ENCODE results near the gene ADAM19.
"Not testable (repeated sequence)": the region's sequence is repeated elsewhere in the genome, so short reads cannot be mapped to it uniquely, and the experiment has no call there.

The ADAM19 gene

DNA sequence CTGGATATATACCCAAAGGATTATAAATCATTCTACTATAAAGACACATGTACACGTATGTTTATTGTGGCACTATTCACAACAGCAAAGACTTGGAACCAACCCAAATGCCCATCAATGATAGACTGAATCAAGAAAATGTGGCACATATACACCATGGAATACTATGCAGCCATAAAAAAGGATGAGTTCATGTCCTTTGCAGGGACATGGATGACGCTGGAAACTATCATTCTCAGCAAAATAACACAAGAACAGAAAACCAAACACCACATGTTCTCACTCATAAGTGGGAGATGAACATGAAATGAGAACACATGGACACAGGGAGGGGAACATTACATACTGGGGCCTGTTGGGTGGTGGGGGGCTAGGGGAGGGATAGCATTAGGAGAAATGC, 92.9 kb downstream of the ADAM19 start:
- DNase-seq (ENCODE audit: low spot score) = not testable (repeated sequence)

DNA sequence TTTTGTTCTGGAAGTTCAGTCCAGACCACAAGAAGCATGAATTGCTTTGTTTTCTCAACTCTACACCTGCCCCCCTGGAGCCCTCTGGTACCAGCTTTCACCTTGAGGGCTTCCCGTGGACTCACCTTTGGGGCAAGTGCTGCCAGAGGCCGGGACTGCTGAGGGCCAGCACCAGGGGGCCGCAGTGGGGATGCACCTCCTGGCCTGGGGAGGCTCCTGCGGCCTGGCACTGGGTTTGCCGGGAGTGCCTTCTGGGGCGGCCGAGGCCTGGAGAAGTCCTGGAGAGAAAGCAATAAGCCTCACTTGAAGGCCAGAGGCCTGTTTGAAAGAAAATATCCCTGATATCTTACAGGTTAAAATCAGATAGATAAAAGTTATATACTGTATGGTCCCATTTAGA, 93.9 kb downstream of the ADAM19 start:
- no peak for DNase-seq (ENCODE audit: low spot score)

DNA sequence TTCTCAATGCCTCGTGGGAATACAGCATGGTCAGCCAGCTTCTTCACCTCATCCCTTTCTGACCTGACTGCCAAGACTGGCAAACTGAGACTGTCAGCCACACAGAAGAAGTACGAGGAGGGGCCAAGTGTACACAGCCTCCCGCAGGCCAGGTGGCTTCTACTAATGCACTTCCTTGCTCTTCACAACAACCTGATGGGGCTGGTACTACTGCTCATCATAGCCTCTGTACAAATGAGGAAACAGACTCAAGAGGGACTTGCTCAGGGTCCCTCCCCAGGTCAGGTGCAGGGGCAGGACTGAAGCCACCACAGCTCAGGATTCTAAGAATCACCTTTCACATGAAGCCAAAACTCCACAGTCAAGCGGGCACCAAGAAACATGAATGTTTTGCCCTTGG, 94.3 kb downstream of the ADAM19 start:
- DNase-seq (ENCODE audit: low spot score) = no peak

DNA sequence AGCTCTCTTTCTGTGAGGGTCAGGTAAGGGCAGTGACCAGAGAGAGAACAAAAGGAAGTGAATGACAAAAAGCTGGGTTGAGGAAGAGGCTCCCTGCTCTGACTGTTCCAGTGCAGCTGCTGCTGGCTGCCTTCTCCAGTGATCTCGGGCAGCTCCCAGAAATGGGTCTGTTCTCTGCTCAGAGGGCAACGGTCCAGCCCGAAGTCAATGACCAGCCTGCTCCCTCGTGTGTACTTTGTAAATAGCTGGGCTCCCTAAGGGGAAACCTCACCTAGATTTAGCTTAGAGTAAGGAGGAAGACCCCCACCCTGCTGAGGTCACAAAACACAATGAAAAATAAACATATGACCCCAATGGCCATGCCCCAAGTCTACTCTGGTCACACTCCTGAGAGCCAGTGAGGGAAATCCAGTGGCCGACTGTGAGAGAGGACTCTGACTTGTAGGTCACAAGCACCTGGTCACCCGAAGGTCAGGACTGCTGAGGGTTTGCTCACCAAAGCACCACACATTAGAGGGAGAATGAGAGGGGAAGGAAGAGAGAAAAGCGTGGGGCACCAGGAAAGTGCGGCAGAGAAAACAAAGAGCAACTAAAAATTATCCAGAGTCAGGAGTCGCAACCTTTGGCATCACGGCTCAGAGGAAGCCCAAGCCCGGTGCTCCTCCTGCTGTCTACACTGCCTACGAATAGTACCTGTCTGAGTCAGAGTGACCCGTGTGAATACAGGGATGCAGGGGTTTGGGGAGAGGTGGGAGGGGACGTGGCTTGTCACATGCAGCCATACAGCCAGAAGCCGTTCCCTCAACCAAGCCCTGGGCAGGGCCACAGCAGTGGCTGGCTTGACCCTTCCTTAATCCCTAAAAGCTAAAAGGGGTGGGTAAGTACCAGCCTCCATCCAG, 95.7 kb downstream of the ADAM19 start:
- no peak for DNase-seq (ENCODE audit: low spot score)

DNA sequence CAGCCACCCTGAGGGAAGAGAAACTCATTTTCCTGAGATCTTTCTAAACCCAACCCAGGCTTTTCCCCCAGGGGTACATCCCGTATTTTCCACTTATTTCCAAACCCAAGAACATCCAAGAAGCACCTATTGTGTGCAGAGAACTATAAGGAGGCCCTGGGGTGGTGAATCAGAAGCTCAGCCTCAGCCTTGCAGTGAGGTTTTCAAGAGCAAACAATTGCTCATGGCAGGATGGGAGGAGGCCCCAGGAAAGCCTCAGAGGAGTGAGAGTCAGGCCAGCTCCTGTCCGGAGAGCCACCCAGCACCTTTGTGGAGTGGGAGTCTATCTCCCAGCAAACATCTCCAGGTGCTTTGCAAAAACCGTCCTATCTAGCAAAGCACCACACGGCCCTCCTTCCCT, 96.4 kb downstream of the ADAM19 start:
- no peak for DNase-seq (ENCODE audit: low spot score)

DNA sequence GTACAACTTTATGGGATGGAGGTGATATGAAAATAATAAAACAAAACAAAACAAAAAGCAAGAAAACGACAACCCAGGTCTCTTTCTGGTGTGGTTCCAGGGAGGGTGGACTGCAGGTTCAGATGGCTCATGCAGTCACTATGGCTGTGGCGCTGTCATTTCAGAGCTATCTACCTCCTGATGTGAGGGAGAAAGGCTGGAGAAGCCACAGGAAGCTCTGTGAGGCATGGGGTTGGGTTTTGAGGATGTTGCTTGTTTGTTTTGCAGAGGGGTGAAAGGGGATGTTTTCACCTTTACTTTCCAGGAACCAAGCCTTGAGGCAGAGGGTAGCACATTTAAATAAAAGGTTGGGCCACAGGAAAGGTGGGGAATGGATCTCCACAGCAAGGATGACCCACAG, 96.8 kb downstream of the ADAM19 start:
- no peak for DNase-seq (ENCODE audit: low spot score)

DNA sequence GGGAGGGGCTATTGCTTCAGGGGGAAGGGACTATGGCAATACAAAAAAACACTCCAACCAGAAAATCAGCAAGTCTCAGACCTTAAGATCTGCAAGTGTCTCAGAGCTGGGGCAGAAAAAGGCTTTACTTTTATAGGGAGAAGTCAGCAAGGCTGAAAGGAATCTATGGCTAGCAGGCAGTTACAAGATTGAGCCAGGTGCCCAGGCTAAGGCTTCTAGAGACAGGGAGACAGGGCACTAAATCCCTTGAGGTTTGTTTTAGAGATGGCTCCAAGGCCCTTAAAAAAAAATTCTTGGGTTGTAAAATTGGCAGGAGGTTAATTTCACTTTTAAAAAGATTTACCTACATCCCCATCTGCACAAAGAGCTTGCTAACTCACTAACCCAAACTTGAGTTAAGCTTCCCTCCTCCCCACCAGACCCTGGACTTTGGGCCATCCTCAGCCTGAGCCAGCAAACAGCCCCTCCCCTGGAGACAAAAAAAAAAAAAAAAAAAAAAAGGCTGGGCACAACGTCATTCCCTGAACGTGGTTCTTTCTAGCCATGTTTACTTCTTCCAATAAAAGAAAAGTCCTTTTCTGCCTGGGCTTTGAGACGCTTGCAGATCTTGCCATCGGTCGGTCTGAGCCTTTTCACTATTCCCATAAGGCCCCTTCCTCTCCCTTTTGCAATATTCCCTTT, 97.6 kb downstream of the ADAM19 start:
- DNase-seq (ENCODE audit: low spot score) = no peak

DNA sequence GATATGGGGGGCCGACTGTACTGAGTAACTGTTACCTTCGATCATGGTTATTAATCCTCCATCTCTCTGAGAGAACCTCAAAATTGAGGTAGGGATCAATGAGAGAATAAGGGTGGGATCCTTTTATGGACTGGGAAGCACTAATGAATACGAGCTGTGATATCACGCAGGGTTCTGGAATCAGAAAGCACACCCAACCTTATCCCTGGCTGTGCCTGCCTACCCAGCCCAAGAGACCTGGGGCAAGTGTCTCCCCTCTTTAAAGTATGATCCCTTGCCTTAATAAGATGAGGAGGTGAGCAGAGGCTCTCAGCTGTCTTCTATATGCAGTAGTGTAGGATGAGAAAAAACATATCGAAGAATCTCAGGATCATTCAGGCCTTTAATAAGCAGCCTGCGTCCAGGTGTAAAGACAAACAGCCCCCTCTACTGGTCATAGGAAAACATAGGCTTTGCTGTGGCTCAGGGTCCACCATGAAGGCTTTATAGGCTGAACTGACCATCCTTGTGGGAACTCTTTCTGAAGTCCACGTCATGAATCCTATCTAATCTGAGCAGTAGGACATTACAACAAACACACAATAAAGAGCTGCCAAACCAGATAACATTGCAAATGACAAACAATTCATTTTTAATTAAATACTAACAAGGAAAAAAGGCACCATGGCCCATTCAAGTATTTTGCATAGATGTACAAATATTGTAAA, 98.7 kb downstream of the ADAM19 start:
- DNase-seq (ENCODE audit: low spot score) = peak; percentile 84

DNA sequence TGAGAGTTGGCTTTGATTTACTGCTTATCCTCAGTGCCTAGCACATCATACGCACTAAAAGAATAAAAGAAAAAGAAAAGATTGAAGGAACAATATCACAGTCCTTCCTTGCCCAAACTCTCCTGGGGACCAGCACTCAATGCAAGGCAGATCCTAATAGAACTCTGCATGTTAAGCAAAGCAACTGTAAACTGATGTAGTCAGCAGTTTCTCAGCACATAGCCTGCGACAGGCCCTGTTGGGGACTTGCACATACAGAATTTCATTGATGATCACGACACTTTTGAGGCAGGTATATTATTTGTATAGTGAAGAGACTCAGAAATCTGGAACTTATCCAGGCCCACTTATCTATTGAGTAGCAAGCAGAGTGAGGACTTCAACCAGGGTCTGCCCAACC, 100.1 kb downstream of the ADAM19 start:
- DNase-seq (ENCODE audit: low spot score) = no peak

DNA sequence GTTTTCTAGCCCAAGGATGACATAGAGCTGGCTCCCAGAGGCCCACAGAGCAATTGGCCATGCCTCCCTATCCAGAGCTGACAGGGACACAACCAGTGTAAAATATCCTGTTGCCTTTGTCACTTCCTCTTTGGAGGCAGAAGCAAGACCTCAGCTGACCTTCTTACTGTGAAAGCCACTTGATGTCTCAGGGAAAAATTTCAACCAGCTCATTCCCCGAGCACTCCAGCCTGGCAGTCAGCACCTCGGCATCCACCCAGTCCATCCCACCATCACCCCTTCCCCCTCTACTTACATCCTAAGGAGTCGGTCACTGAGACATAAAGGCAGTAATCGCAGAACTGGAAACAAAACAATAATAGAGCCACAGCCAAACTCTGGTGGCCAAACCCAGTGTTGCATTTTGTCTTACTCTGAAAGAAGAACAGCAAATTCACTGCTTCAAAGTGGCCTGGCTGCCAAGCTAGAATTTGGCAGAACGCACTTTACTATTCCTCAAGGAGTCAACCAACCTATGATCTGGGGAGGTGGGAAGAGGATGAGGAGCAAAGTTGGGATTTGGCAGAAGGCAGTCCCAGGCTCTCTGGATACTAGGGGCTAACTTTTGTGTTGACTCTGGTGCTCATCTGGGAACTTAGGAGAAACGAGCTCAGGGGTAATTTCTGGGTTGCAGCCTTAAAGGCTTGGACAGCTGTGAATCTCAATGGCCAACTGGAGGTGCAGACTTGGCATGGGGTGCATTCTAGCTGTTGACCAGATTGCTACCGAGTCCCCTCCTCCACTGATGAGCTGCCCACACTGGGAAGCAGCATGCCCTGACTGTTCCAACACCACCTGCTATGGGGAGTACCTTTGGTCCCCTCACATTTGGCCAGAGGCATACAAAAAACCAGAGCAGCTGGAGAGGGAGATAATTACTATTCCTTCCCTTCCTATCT, 101.9 kb downstream of the ADAM19 start:
- no peak for DNase-seq (ENCODE audit: low spot score)

DNA sequence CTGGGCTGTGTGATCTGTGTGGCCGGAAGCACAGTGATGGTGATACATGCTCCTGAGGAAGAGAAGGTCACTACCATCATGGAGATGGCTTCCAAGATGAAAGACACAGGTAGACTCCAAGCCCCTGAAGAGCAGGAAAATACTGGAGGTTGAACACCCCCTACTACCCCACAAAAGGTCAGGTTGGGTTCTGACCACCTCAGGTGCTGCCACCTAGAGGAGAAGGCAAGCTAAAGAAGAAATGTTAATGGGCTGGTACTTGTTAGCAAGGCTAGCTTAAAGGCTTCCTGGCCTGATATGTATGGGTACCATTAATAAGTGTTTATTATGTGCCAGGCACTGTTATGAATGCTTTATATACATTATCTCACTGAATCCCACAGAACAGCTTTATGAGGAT, 103.9 kb downstream of the ADAM19 start:
- DNase-seq (ENCODE audit: low spot score) = peak; percentile 46

DNA sequence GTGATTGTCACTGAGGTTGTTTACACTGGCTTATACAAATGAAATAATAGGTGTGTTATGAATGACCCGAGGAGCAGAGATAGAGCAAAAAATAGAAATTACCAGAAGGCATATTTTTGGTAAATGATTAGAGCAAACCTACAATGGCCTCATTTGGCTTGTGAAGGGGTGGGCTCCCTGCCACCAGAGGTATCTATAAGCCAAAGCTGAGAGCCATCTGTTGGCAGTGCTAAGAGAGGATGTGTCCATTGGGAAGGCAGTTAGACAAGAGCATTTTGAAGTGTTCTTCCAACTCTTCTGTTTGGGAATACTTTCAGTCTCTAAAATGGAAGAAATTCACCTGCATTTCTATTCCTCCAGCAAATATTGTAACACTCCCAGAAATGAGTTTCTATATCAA, 104.9 kb downstream of the ADAM19 start:
- no peak for DNase-seq (ENCODE audit: low spot score)

DNA sequence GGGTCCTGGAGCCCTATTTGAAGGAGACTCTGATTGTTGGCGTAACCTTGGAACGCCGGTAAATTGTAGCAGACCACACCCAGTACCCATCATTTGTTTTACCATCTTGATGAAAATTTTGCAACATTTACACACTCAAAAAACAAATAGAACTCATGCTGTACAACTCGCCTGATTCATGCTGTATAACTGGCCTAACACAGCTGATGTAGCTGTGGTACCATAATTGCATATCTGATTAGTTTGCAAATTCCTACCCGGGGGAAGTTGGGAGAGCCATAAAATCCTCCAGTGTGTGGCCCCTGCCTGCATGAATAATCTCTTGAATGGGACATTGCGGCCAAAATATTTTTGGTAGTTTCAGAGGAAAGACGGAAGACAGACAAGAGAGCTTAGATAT, 105.9 kb downstream of the ADAM19 start:
- DNase-seq (ENCODE audit: low spot score) = no peak

DNA sequence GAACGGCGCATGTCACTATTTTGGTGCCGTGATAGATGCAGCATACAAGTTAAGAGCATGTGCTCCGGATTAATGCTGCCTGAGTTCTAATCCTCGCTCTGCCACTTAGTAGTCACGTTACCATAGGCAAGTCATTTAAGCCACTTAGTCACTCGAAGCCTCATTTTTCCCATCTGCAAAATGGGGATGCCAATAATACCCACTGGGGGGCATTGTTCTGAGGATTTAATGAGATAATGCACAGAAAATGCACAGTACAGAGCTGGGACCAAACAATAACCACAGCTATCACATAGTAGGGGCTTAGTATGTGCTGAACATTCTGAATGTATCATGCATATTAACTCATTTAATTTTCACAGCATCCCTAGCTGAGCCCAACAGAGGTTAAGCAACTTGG, 106.5 kb downstream of the ADAM19 start:
- no peak for DNase-seq (ENCODE audit: low spot score)

DNA sequence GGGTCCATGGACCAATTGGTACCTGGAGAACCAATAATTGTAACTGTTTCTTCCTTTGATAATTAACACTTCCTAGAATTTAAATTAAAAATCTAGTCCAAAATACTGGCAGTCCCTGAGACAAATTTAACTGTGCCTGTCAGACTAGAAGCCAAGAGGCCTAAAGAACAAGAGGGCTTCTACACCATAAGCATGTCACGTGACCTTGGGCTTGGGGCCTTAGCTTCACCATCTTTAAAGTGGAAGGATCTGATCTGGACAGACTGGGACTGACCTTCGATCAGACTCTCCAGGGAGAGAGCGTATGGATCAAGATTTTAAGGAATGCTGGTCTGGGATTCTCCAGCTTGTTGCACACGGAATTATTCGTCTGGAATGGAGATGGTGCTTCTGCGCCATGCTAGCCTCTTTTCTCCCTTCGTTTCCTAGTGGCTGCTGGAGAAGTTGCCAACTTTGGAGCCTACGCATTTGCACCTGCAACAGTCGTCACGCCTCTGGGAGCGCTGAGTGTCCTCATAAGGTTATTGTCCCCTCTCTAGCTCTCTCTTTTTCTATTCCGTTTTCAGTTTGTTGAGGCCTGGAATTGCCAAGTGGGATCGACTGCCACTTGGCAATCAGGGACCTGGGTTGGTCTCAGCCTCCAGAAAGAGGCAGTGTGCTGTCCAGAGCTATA, 107.1 kb downstream of the ADAM19 start:
- no peak for DNase-seq (ENCODE audit: low spot score)

DNA sequence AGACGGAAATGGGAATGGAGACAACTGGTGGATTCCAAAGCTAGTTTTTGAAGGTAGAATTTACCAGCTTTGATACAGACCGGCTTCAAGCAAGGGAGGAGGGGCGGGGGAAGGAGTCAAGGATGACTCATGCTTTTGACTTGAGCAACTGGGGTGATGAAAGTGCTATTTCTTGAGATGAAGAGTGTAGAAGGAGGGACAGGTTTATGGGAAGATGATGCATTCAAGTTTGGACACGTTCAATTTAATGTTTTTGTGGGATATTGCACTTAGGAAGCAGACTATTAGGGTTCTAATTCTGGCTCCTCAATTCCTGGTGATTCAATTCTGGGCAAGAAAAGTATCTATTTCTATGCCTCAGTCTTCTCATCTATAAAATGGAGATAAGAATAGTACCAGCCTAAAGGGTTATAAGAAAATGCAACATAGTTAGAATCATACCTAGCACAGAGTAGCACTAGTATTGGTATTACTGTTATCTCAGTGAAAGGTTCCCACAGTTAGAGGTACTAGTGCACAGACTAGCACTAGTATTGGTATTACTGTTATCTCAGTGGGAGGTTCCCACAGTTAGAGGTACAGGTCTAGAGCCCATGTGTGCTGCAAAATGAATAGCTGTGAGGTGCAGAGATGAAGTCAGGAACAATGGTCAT, 110.9 kb downstream of the ADAM19 start:
- no peak for DNase-seq (ENCODE audit: low spot score)

DNA sequence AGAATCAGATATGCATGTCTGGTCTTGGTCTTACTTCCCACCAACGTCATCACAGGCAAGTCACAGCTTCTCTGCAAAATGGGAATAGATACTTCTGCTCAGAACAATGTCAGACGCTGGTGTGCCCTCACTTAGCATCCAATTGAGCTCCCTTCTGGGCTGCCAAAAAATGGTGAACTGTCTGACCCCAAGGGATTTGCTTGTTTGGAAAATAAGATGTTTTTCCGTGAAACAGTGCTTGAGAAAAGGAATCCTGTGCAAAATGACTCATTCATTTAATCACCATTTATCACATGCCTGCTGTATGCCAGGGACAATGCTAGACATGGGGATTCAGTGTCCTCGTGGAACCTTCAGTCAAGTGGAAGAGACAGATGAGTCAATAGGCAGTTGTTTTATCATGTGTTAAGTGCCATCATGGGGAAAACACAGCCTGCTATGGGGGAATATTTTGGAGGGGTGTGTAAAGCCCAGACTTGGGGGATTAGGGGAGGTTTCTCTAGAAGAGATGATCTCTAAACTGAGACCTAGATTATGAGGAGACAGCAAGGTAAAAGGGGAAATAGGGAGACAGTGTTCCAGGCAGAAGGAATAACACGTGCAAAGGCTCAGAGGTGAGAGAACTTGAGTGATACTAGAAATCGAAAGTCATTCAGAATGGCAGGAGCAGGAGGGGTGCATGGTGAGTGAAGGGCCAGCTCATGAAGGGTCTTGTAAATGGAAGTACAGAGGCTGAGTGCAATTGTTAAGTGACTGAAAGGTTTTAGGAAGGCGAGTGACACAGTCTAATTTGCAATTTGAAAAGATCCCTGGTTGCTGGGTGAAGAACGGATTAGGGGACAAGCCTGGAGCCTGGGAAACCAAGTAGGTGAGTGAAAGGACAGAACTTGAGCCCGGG, 111.7 kb downstream of the ADAM19 start:
- no peak for DNase-seq (ENCODE audit: low spot score)

DNA sequence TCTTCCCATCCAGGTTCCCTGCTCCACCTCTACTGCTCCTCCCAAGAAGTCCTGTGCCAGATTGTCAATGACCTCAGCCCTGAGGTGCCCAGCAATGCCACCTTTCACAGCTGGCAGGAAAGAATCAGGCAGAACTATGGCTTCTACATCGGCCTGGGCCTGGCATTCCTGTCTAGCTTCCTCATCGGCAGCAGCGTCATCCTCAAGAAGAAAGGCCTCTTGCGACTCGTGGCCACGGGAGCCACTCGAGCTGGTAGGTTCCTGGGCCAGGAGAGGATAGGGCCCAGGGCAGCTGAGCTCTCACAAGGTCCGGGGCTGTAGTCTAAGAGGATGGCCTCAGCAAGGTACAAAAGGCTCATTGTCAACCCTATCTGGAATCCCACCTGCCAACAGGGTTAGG, 112.5 kb downstream of the ADAM19 start:
- DNase-seq (ENCODE audit: low spot score) = no peak

DNA sequence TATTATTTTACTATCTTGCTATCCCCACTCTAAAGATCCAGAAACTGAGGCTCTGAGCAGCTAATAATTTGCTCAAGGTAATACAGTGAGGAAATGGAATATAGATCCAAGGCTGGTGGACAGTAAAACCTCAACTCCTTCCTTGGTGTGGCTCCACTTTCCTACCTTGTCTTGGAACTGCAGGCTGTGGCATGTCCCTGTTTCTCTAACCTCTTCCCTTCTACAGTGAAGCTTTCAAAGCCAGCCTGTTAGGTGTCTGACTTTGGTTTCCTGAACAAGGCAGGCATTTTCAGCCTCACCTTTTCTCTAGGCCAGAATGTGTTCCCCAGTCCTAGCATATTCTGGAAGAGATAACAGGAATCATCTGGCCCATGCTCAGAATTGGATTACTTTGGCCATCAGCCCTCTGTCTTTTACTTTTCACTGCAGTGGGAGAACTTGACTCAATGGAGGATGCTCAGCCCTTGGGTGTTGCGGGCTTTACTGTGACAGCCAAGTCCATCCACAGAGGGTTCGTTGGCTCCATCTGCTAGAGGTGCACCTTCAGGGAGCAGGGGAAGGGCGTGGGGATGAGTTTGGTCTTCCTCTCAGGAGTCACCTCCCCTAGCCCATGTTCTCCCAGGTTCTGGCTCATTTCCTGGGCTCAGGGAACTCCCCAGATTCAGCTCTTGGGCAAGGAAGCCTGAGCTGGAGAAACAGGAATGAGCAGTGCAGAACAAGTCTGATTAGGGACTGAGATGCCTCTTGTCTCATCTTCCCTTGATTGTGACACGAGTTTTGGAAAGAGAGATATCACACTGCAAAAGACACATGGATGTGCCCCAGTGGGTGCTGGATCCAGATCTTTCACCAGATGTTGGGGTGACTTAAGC, 114.4 kb downstream of the ADAM19 start:
- DNase-seq (ENCODE audit: low spot score) = no peak
